VCaP (cell line): ENCODE results near the gene DCDC2C.

Experiments used
- H3K27ac ChIP-seq: fragments of 450-650 bp; 2 replicates; pipeline ENCODE4 v1.5.1; 2017
- TF ChIP-seq, protein P1 (sequence below): fragments of 450-650 bp; conservative IDR thresholded peaks from 2 replicates; pipeline ENCODE4 v1.5.1; 2017; ENCODE audit warnings: mild to moderate bottlenecking, moderate library complexity

Gene DCDC2C

DNA sequence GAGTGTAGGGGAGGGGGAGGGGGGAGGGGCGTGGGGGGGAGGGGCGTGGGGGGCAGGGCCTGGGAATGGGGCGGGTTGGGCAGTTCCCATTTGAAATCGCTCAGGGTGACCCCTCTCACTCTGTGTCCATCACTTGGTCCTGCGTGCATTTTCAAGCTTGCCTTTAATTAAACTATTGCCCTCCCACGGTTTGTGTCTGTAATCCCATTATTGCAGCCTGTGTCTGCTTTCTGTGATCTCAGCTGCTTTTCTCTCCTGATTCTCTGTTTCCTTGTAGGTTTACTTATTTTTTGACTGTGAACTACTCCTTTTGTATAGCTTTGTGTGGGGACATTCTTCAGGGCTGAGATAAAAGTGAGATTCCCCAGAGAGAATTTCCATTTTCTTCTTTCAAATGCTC, 1.3 kb downstream of the DCDC2C start:
- TF ChIP-seq, protein P1, sequence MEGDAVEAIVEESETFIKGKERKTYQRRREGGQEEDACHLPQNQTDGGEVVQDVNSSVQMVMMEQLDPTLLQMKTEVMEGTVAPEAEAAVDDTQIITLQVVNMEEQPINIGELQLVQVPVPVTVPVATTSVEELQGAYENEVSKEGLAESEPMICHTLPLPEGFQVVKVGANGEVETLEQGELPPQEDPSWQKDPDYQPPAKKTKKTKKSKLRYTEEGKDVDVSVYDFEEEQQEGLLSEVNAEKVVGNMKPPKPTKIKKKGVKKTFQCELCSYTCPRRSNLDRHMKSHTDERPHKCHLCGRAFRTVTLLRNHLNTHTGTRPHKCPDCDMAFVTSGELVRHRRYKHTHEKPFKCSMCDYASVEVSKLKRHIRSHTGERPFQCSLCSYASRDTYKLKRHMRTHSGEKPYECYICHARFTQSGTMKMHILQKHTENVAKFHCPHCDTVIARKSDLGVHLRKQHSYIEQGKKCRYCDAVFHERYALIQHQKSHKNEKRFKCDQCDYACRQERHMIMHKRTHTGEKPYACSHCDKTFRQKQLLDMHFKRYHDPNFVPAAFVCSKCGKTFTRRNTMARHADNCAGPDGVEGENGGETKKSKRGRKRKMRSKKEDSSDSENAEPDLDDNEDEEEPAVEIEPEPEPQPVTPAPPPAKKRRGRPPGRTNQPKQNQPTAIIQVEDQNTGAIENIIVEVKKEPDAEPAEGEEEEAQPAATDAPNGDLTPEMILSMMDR: no peak
- H3K27ac ChIP-seq: no peak overlapping the region

DNA sequence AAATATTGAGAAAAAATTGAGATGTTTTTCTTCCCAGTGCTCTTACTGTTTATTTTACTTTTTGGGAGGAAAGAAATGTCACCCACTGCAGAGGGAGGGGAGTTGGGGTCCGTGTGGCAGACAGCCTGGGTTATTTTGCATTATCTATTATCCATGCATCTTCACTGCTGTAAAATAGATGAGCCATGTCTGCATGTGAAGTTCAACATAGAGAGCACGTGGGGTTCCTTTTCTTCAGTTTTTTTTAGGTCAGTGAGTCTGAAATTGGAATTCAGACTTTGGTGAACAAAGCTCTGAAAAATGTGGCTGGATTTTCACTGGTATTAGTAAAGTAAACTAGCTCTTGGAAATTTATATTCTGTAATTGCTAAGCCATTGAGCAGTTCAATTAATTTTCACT, 2.4 kb downstream of the DCDC2C start:
- H3K27ac ChIP-seq: no peak overlapping the region
- TF ChIP-seq, protein P1: no peak

DNA sequence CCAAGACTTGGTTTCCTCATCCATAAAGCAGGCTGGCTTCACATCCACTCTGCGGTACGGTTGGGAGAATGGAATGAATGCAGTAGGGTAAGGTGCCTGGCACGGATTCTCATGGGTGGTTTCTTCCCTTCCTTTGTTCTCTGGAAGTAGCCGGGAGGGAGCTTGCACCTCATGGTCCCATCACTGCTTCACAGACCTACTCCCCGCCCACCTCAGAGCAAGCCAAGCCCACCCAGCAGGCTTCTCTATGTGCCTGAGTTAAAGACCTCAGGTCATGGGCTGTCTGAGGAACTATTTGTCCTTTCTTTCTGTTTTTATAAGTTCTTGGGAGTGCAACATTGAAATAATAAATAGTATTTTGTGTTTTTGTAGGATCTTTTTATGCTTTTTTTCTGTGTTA, 3.5 kb downstream of the DCDC2C start:
- TF ChIP-seq, protein P1: no peak
- H3K27ac ChIP-seq: no peak overlapping the region

DNA sequence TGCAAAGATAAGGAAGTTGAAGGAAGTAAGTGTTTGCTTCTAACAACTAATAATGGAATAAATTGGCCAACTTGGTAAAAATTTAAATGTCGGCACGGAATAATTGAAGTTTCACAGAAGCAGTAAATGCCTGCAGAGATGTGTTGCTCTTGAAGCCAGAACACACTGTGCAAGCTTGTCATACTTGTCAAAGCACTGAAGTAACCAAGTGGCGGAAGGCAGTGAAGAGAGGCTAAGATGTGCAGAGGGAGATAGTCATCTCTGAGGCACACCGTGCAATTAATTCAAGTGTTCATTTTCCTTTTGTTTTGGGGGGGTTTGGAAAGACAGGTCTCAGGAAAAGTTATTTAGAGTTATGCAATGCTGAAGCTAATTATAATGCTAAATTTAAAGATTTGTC, 5.2 kb downstream of the DCDC2C start:
- H3K27ac ChIP-seq: no peak overlapping the region

DNA sequence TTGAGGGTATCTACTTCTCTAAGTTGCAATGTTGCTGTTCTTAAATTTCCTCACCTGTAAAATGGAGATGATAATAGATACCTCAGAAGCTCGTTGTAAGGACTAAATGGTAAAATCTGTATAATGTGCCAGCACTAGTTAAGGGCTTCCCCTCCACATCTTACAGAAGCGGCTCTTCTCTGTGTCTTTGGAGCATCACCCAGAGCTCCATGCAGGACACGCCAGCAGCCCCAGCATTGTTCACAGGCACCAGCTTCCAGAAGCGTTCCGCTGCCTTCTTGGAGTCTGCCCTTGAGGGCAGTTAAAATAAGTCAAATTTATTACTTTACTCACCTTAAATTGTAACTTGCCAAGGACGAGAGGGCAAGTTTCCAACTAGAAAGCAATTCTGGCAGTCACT, 5.8 kb downstream of the DCDC2C start:
- H3K27ac ChIP-seq: no peak overlapping the region

More for the DNA sequence above, 5.2 kb downstream of the DCDC2C start:
- TF ChIP-seq, protein P1: no peak

DNA sequence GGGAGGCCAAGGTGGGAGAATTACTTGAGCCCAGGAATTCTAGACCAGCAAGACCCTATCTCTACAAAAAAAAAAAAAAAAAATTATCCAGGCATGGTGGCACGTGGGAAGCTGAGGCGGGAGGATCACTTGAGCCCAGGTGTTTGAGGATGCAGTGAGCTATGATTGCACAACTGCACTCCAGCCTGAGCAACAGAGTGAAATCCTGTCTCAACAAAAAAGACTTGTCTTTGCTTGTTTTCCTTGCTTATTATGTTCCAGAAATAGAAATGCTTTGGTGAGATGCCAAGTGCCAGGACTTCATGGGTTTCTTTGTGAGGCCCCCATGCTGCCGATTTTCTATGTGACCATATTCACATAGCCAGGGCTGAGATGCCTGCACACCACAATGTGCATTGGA, 9.0 kb downstream of the DCDC2C start:
- H3K27ac ChIP-seq: no peak overlapping the region
- TF ChIP-seq, protein P1: no peak

More for the DNA sequence above, 5.8 kb downstream of the DCDC2C start:
- TF ChIP-seq, protein P1: no peak

DNA sequence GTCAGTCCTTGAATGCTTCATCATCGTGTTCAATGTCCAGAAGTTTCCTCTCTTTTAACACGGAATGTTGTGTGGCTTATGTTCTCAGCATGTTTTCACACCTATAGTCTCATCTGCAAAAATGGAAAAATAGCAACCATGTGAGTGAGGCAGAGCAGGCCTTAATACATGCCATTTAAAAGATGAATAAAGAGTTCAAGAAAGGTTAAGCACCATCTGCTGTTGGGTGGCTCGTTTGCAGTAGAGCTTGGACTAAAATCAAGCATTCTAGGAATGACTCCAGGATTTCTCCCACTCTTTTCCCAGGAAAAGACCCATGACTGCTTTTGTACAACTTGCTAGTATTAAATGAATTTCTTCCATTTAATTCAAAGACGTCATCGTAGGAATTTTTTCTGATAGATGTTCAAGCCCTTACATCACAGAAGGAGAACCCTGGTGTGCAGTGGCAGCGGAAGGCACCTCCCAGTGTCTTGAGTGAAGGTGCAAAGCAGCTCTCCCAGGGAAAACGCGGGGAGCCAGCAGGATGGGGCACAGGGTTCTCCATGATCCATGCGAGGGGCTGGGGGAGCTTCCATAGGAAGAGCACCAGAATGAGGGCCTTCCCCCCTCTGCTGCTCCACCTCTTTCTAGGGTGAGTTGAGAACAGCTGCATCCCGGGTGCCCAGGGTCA, 9.6 kb downstream of the DCDC2C start:
- TF ChIP-seq, protein P1: no peak
- no peak overlapping the region for H3K27ac ChIP-seq
